HG03280 (cell line): Measurements from ENCODE around the gene PKNOX1.
"Not testable (repeated sequence)": the region's sequence is repeated elsewhere in the genome, so short reads cannot be mapped to it uniquely, and the experiment has no call there.

Source experiments
- ATAC-seq: cut with Tn5 transposase; IDR thresholded peaks from one replicate; pipeline ENCODE4 v1.9.1; 2021; ENCODE audit warnings: mild to moderate bottlenecking, moderate library complexity; ENCODE audit not compliant: unreplicated experiment

PKNOX1 gene, protein sequence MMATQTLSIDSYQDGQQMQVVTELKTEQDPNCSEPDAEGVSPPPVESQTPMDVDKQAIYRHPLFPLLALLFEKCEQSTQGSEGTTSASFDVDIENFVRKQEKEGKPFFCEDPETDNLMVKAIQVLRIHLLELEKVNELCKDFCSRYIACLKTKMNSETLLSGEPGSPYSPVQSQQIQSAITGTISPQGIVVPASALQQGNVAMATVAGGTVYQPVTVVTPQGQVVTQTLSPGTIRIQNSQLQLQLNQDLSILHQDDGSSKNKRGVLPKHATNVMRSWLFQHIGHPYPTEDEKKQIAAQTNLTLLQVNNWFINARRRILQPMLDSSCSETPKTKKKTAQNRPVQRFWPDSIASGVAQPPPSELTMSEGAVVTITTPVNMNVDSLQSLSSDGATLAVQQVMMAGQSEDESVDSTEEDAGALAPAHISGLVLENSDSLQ

DNA sequence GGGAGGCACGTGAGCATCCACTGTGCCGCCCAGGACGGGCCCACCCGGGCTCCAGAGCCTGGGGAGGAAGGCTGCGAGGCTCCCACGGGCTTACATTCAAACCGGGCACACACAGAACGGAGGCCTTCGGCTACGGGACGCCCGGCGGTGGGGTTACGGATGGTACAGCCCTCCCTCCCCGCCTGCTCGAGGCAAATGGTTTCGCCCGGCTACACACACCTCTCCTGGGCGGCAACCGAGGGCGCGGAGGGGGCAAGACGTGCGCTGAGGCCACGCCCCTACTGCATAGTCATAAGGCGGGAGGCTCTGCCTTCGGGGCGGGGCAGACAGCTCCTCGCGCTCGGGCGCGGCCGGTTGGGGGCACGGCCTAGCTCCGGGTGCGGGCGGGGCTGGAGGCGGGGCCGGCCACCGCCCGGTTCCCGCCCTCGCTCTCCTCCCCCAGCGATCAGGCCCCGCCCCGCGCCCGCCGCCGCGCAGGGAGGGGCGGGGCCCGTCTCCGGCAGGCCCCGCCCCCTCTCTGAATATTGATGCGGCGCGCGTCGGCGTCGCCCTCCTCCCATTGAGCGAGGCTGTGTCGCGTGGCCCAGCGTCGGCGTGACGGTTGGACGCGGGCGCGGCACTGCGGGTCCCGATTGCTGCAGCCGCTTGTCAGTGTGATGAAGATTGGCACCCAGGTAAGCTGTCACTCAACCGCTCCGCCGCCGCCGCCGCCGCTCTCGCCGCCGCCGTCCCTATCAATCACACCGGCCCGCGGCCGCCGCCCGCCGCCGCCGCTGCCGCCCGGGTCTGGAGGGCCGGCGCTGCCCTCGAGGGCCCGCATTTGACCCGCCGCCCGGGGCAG, at the start of gene PKNOX1:
Gene PKNOX1 (plus strand): TSS at position 572 of the 841 bp plus-strand sequence. CDS start 29,820 bp downstream, outside the sequence.
- ATAC-seq: peak; percentile 82

DNA sequence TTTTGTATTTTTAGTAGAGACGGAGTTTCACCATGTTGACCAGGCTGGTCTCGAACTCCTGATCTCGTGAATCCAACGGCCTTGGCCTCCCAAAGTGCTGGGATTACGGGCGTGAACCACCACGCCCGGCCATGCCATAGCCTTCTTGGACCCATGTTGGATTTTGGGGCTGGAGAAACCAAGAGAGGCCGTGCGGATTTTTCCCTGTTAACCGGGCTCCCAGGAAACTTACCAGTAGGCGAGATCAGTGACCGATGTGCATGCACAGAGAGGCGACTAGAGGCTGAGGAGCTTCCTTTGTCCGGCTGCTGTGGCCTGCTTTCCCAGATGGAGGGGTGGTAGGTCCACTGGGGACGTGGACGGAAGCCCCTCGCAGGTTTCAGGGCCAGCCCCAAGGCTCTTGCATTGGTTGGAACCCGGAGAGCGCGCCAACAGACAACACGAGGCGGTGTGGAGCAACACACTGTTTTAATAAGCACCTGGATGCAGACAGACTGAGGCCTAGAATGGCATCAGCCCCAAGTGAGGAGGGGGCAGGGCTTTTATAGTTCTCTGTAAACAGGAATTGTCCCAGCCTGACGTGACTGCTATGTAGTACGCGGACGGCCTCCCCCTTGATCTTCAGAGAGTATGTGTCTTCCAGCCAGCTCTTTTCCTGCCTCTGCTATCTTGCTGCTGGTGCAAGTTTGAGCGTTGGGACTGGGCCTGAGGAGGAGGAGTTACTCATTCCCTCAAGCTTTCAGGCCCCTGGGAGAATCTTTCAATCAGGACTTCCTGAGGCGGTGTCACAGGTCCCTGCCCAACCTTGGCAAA, 49.0 kb upstream of the PKNOX1 start, which contains the start of gene ERVH48-1:
Gene ERVH48-1 (minus strand): TSS at position 517 of the 813 bp plus-strand sequence. CDS start 6,624 bp downstream, outside the sequence.
- ATAC-seq: no peak

DNA sequence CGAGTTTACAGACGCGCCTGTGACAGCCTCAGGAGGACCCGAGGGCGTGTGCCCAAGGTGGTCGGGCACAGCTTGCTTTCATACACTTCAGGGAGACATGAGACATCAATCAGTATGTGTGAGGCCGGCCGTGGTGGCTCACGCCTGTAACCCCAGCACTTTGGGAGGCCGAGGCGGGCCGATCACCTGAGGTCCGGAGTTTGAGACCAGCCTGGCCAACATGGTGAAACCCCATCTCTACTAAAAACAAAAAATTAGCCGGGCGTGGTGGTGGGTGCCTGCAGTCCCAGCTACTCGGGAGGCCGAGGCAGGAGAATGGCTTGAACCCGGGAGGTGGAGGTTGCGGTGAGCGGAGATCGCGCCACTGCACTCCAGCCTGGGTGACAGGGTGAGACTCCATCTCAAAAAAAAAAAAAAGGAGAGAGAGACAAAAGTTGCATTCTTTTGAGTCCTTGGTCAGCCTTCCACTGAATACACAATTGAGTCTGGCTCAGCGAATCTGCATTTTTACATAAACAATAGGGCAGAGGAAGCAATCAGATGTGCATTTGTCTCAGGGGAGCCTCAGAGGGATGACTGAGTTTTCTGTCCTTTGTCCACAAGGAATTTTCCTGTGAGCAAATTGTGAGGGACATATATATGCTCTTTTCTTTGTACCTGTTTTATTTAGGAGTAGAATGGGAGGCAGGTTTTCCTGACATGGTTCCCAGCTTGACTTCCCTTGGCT, 46.7 kb upstream of the PKNOX1 start:
- ATAC-seq: not testable (repeated sequence)

DNA sequence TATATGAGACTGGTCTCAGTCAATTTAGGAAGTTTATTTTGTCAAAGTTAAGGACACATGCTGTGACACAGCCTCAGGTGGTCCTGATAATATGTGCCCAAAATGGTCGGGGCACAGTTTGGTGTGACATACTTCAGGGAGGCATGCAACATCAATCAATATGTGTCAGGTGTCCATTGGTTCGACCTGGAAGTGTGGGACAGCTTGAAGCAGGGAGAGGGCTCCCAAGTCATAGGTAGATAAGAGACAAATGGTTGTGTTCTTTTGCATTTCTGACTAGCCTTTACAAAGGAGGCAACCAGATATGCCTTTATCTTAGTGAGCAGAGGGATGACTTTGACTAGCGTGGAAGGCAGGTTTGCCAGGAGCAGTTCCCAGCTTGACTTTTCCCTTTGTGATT, 44.4 kb upstream of the PKNOX1 start:
- no peak for ATAC-seq

DNA sequence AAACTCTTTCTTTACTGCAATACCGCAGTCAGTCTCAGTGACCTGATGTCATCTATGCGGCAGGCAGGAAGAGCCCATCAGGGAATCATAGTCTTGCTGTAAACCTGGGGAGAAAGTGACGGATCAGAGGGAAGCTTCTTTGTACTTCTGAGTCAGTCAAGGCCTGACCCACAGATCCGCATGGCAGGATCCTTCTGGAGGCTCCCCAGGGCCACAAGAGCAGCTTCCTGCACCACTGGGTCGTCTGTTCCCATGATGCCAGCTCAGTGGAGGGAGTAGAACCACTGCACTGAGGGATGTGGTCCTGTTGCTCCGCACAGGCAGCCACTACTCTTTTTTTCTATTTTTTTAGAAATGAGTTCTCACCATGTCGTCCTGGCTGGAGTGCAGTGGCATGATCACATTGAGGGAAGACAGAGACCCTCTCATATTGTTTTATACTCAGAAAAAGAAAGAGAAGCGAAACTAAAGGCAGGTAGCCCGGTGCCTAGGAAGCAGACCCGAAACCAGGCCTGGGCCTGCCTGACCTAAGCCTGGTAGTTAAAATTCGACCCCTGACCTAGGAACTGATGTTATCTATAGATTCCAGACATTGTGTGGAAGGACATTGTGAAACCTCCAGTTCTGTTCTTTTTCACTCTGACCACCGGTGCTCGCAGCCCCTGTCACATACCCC, 42.7 kb upstream of the PKNOX1 start:
- ATAC-seq: no peak

DNA sequence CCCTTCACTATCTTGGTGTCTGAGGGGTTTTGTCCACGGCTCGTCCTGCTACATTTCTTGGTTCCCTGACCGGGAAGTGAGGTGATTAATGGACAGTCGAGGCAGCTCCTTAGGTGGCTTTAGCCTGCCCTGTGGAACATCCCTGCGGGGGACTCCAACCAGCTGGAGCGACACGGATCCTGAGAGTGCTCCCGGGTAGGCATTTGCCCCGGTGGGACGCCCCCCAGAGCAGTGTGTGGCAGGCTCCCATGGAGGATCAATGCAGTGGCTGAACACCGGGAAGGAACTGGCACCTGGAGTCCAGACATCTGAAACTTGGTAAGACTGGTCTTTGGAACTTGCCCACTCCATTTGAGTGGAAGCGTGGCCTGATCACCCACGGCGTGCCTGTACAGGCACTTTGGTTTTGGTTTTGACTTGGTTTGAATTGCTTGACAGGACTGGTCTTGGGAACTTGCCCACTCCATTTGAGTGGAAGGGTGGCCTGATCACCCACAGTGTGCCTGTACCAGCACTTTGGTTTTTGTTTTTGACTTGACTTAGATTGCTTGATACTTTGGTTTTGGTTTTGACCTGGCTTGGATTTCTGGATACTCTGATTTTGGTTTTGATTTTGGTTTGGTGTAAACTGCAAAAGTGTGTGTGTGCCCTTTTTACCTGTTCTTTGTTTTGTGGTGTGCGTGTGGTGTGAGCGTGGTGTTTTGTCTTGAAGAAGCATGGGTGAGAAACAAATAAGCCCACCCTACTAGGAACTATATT, 41.8 kb upstream of the PKNOX1 start:
- ATAC-seq: not testable (repeated sequence)

DNA sequence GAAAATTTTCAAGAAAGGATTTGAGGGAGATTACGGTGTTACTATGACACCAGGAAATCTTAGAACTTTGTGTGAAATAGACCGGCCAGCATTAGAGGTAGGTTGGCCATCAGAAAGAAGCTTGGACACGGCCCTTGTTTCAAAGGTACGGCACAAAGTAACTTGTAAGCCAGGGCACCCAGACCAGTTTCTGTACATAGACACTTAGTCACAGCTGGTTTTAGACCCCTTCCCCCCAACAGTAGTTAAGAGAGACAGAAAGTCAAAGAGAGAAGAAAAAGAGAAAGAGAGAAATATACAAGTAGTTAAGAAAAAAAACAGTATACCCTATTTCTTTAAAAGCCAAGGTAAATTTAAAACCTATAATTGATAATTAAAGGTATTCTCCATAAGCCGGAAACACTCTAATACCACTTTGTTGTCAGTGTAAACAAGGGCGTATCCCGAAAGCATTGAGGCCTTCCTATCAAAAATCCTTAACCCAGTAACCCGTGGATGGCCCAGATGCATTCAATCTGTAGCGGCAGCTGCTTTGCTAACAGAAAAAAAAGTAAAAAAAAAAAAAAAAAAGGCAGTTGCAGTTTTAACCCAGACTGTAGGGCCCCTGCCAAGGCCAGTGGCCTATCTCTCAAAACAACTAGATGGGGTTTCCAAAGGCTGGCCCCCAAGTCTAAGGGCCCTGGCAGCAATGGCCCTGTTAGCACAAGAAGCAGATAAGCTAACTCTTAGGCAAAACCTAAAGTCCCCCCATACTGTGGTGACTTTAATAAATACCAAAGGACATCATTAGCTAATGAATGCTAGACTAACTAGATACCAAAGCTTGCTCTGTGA, 41.0 kb upstream of the PKNOX1 start:
- not testable (repeated sequence) for ATAC-seq

DNA sequence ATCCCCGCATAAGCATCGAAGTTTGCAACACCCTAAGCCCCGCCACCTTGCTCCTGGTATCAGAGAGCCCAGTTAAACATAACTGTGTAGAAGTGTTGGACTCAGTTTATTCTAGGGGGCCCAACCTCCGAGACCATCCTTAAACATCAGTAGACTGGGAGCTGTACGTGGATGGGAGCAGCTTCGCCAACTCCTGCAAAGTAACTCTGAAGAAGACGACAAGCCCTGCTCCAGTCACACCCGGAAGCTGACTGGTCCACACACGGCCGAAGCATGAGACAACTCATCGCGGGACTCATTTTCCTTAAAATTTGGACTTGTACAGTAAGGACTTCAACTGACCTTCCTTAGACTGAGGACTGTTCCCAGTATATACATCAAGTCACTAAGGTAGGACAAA, 40.4 kb upstream of the PKNOX1 start:
- ATAC-seq: not testable (repeated sequence)

DNA sequence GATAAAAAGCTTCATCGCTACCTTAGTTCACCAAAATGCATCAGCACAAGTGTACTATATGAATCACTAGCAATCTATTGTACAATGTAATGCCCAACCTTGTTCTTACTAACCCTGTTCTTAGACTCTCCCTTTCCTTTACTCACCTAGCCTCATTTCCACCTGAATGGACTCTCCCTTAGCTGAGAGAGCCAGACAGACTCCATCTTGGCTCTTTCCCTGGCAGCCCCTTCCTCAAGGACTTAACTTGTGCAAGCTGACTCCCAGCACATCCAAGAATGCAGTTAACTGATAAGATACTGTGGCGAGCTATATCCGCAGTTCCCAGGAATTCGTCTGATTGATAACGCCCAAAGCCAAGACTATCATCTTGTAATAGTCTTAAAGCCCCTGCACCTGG, 38.0 kb upstream of the PKNOX1 start:
- ATAC-seq: not testable (repeated sequence)

DNA sequence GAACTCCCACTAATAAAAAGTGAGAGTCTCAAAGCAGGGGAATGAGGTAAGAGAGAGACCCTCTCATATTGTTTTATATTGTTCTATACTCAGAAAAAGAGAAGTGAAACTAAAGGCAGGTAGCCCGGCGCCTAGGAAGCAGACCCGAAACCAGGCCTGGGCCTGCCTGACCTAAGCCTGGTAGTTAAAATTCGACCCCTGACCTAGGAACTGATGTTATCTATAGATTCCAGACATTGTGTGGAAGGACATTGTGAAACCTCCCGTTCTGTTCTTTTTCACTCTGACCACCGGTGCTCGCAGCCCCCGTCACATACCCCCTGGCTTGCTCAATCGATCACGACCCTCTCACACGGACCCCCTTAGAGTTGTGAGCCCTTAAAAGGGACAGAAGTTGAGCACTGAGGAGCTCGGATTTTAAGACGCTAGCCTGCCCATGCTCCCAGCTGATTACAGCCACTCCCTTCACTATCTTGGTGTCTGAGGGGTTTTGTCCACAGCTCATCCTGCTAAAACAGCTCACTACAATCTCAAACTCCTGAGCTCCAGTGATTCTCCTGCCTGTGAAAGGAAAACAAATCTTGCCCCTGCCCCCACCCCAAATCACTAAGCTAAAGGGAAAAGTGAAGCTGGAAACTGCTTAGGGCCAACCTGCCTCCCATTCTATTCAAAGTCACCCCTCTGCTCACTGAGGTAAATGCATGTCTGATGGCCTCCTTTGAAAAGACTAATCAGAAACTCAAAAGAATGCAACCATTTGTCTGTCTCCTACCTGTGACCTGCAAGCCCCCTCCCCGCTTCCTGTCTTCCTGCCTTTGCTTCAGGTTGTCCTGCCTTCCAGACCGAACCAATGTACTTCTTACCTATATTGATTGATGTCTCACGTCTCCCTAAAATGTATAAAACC, 37.1 kb upstream of the PKNOX1 start:
- not testable (repeated sequence) for ATAC-seq

DNA sequence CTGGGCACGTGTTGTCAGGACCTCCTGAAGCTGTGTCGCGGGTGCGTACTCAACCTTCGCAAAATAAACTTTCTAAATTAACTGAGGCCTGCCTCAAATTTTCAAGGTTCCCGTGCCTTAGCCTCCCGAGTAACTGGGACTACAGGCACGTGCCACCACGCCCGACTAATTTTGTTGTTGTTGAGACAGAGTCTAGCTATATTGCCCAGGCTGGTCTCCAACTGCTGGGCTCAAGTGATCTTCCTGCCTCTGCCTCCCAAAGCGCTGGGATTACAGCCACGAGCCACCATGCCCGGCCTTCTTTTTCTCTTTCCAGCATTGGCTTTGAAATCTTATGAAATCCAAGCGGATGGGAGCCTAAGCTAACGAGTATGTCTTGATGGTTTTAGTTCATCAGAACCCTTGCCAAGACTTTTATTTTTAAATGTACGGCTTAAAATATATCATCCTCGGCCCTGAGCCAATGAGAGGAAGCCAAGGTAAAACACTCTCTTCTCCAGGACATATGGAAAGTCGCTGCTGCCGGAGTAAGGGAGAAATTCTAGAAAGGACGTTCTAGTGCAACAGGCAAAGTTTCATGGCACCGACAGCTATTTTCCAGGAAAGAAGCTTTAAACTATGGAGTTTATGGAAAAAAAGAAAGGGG, 36.3 kb upstream of the PKNOX1 start:
- no peak for ATAC-seq

DNA sequence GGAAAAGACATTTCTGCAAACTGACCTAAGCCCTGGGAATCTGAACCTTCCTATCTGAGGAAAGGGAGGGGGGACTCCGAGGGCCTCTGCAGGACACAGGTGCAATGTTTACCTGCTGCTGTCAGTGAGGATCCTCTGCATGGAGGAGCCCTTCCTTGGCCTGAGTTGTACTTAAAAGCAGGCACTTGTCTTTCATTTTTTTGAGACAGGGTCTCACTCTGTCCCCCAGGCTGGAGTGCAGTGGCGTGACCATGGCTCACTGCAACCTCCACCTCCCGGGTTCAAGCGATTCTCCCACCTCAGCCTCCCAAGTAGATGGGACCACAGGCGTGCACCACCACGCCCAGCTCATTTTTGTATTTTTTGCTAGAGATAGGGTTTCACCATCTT, 35.8 kb upstream of the PKNOX1 start:
- not testable (repeated sequence) for ATAC-seq

DNA sequence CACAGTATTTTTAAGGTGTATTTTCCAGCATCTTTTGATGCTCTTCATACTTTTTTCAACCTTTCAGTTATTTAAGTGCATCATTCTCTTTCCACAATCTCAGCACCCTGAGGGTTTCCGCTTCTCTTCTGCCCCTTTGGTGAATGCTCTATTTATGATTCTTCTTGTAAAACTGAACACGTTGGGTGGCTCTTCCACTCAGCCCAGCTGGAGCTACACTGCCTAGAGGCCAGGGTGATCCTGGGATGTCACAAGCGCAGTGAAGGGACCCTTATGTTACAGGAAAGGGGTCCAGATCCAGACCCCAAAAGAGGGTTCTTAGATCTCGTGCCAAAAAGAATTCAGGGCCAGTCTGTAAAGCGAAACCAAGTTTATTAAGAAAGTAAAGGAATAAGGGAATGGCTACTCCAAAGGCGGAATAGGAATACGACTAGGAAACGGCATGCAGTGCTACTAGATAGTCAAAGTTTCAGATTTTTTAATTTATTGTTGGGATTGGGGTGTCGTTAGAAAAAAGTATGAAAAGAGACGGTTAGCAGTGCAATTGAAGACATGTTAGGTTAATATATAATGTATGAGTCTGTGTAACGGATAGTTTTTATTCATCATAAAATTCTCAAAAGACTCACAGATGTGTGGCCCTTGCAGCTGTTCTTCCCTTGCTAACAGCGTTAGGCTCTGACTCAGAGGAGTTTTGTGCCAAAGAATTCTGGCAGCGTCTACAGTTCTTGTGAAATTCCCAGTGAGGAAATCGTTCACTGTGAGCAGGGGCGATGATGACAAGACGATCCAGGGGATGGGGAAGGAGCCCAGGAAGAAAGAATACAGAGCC, 34.6 kb upstream of the PKNOX1 start:
- no peak for ATAC-seq

DNA sequence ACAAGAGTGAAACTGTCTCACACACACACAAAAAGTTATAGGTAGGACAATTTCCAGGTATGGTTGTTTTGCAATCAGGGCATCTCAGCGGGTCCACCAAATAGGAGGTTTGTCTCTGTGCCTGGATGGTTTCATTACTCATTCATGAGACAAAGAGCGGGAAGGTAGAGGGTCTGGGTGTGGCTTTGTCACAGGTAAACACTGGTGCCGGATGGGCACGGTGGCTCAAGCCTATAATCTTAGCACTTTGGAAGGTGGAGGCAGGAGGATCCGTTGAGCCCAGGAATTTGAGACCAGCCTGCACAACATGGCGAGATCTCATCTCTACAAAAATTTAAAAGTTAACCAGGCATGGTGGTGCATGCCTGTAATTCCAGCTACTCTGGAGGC, 32.7 kb upstream of the PKNOX1 start:
- ATAC-seq: no peak

DNA sequence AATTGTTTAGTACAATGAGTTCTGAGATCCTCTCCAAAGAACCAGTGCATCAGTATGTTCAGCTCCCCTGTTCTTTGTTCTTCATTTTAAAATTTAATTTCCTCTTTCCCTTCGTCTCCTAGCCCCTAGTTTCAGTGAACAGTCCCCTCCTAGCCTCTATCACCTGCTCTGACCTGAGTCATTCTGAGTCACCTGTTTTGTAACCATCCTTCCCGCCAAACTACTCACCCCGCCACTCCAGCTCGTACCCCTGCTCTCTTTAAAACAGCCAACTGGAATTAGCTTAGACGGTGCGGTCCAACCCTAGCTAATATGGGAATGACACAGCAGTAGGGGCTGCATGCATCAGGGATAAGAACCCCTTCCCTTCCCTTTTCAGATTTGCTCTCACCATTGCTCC, 32.1 kb upstream of the PKNOX1 start:
- no peak for ATAC-seq
